Measurements from ENCODE around the gene MXD3.

- TF ChIP-seq, protein P1, sequence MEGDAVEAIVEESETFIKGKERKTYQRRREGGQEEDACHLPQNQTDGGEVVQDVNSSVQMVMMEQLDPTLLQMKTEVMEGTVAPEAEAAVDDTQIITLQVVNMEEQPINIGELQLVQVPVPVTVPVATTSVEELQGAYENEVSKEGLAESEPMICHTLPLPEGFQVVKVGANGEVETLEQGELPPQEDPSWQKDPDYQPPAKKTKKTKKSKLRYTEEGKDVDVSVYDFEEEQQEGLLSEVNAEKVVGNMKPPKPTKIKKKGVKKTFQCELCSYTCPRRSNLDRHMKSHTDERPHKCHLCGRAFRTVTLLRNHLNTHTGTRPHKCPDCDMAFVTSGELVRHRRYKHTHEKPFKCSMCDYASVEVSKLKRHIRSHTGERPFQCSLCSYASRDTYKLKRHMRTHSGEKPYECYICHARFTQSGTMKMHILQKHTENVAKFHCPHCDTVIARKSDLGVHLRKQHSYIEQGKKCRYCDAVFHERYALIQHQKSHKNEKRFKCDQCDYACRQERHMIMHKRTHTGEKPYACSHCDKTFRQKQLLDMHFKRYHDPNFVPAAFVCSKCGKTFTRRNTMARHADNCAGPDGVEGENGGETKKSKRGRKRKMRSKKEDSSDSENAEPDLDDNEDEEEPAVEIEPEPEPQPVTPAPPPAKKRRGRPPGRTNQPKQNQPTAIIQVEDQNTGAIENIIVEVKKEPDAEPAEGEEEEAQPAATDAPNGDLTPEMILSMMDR (IDR thresholded peaks at IDR 0.05): no peak
- TF ChIP-seq ZFX (IDR thresholded peaks at IDR 0.05; ENCODE audit: borderline replicate concordance): no peak
Measured at GRCh38 chr5:177306674-177307543, 4.8 kb downstream of the MXD3 start.

All from 22Rv1 (cell line).